ENCODE measurements around the gene OSBPL10.

The OSBPL10 gene

GRCh38 chr3:31636694-31637442, 344.2 kb downstream of the OSBPL10 start:
- no peaks in the 10 kb centered on the region for H3K4me1 ChIP-seq (ENCODE audit: control insufficient read depth, insufficient read depth, low read length)
- H3K9ac ChIP-seq (ENCODE audit: low read length in 2 of 2), result no peak overlapping the region
- H3K4me3 ChIP-seq (ENCODE audit: low read length in 2 of 2), result no peak overlapping the region
- no peaks in the 10 kb centered on the region for H3K9me3 ChIP-seq (ENCODE audit: control insufficient read depth in 2 of 2, low read length in 2 of 2)
- no peak overlapping the region for H3K27ac ChIP-seq (ENCODE audit: low read length)
- H3K27me3 ChIP-seq (ENCODE audit: control insufficient read depth in 1 of 2, insufficient read depth in 2 of 2, low read length in 2 of 2), result no peaks in the 10 kb centered on the region
- H3K36me3 ChIP-seq (ENCODE audit: control insufficient read depth in 2 of 2, insufficient read depth in 2 of 2, low read length in 2 of 2), result peaks cover 0 to 3% of the 10 kb centered on the region in 2 donors

DNA sequence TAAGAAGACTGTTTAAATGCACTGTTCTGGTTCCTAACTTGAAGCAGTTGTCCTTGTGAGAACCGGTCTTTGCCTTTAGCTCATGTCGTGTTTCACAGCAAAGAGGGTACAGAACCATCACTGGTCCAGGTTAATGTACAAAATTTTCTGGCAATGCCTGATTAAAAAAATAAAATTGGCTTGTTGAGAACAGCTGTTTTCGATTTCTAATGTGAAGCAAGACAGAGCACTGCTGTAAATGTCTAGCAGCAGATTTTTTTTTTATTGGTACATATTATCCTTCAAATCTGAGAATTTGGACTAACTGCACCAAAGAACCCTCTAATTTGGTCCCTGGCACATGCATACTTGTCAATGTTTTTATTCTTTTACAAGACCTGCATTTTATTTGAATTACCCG, 345.0 kb downstream of the OSBPL10 start:
- no peak overlapping the region for H3K9ac ChIP-seq (ENCODE audit: low read length in 2 of 2)
- H3K27ac ChIP-seq (ENCODE audit: low read length), result no peak overlapping the region
- peaks cover 0 to 10% of the 10 kb centered on the region in 2 donors for H3K36me3 ChIP-seq (ENCODE audit: control insufficient read depth in 2 of 2, insufficient read depth in 2 of 2, low read length in 2 of 2)
- H3K27me3 ChIP-seq (ENCODE audit: control insufficient read depth in 1 of 2, insufficient read depth in 2 of 2, low read length in 2 of 2), result no peaks in the 10 kb centered on the region
- H3K4me3 ChIP-seq (ENCODE audit: low read length in 2 of 2), result no peak overlapping the region
- H3K4me1 ChIP-seq (ENCODE audit: control insufficient read depth, insufficient read depth, low read length), result no peaks in the 10 kb centered on the region
- H3K9me3 ChIP-seq (ENCODE audit: control insufficient read depth in 2 of 2, low read length in 2 of 2), result no peaks in the 10 kb centered on the region

- Histone ChIP-seq H3K4me3 (ENCODE audit: low read length in 2 of 2) (no peak overlapping the region), H3K27me3 (ENCODE audit: control insufficient read depth in 1 of 2, insufficient read depth in 2 of 2, low read length in 2 of 2) (no peaks in the 10 kb centered on the region), H3K36me3 (ENCODE audit: control insufficient read depth in 2 of 2, insufficient read depth in 2 of 2, low read length in 2 of 2) (peaks cover 0 to 10% of the 10 kb centered on the region in 2 donors), H3K9me3 (ENCODE audit: control insufficient read depth in 2 of 2, low read length in 2 of 2) (no peaks in the 10 kb centered on the region), H3K9ac (ENCODE audit: low read length in 2 of 2) (no peak overlapping the region), H3K27ac (ENCODE audit: low read length) (no peak overlapping the region), H3K4me1 (ENCODE audit: control insufficient read depth, insufficient read depth, low read length) (no peaks in the 10 kb centered on the region)
Observed at GRCh38 chr3:31635545-31635944, 345.5 kb downstream of the OSBPL10 start.

GRCh38 chr3:31634476-31634875, 346.6 kb downstream of the OSBPL10 start:
- Histone ChIP-seq H3K36me3 (ENCODE audit: control insufficient read depth in 2 of 2, insufficient read depth in 2 of 2, low read length in 2 of 2) (peaks cover 0 to 14% of the 10 kb centered on the region in 2 donors), H3K4me1 (ENCODE audit: control insufficient read depth, insufficient read depth, low read length) (no peaks in the 10 kb centered on the region), H3K27me3 (ENCODE audit: control insufficient read depth in 1 of 2, insufficient read depth in 2 of 2, low read length in 2 of 2) (no peaks in the 10 kb centered on the region), H3K9me3 (ENCODE audit: control insufficient read depth in 2 of 2, low read length in 2 of 2) (no peaks in the 10 kb centered on the region), H3K9ac (ENCODE audit: low read length in 2 of 2) (no peak overlapping the region), H3K4me3 (ENCODE audit: low read length in 2 of 2) (no peak overlapping the region), H3K27ac (ENCODE audit: low read length) (no peak overlapping the region)

GRCh38 chr3:31629054-31629453, 352.0 kb downstream of the OSBPL10 start:
- Histone ChIP-seq H3K27ac (ENCODE audit: low read length) (no peak overlapping the region), H3K27me3 (ENCODE audit: control insufficient read depth in 1 of 2, insufficient read depth in 2 of 2, low read length in 2 of 2) (no peaks in the 10 kb centered on the region), H3K9ac (ENCODE audit: low read length in 2 of 2) (no peak overlapping the region), H3K4me1 (ENCODE audit: control insufficient read depth, insufficient read depth, low read length) (no peaks in the 10 kb centered on the region), H3K4me3 (ENCODE audit: low read length in 2 of 2) (no peak overlapping the region), H3K9me3 (ENCODE audit: control insufficient read depth in 2 of 2, low read length in 2 of 2) (no peaks in the 10 kb centered on the region), H3K36me3 (ENCODE audit: control insufficient read depth in 2 of 2, insufficient read depth in 2 of 2, low read length in 2 of 2) (peaks cover 2 to 30% of the 10 kb centered on the region in 2 donors)

GRCh38 chr3:31625358-31625757, 355.7 kb downstream of the OSBPL10 start:
- Histone ChIP-seq H3K4me1 (ENCODE audit: control insufficient read depth, insufficient read depth, low read length) (no peaks in the 10 kb centered on the region), H3K27ac (ENCODE audit: low read length) (no peak overlapping the region), H3K27me3 (ENCODE audit: control insufficient read depth in 1 of 2, insufficient read depth in 2 of 2, low read length in 2 of 2) (no peaks in the 10 kb centered on the region), H3K4me3 (ENCODE audit: low read length in 2 of 2) (no peak overlapping the region), H3K9me3 (ENCODE audit: control insufficient read depth in 2 of 2, low read length in 2 of 2) (no peaks in the 10 kb centered on the region), H3K36me3 (ENCODE audit: control insufficient read depth in 2 of 2, insufficient read depth in 2 of 2, low read length in 2 of 2) (peaks cover 2 to 21% of the 10 kb centered on the region in 2 donors), H3K9ac (ENCODE audit: low read length in 2 of 2) (no peak overlapping the region)

- Histone ChIP-seq H3K27me3 (ENCODE audit: control insufficient read depth in 1 of 2, insufficient read depth in 2 of 2, low read length in 2 of 2) (no peaks in the 10 kb centered on the region), H3K9me3 (ENCODE audit: control insufficient read depth in 2 of 2, low read length in 2 of 2) (no peaks in the 10 kb centered on the region), H3K27ac (ENCODE audit: low read length) (no peak overlapping the region), H3K4me1 (ENCODE audit: control insufficient read depth, insufficient read depth, low read length) (no peaks in the 10 kb centered on the region), H3K4me3 (ENCODE audit: low read length in 2 of 2) (no peak overlapping the region), H3K36me3 (ENCODE audit: control insufficient read depth in 2 of 2, insufficient read depth in 2 of 2, low read length in 2 of 2) (peaks cover 2 to 19% of the 10 kb centered on the region in 2 donors), H3K9ac (ENCODE audit: low read length in 2 of 2) (no peak overlapping the region)
Observed at GRCh38 chr3:31624083-31624709, 356.9 kb downstream of the OSBPL10 start.

GRCh38 chr3:31622636-31623288, 358.3 kb downstream of the OSBPL10 start:
- Histone ChIP-seq H3K36me3 (ENCODE audit: control insufficient read depth in 2 of 2, insufficient read depth in 2 of 2, low read length in 2 of 2) (peaks cover 2 to 21% of the 10 kb centered on the region in 2 donors), H3K4me3 (ENCODE audit: low read length in 2 of 2) (no peak overlapping the region), H3K9ac (ENCODE audit: low read length in 2 of 2) (no peak overlapping the region), H3K9me3 (ENCODE audit: control insufficient read depth in 2 of 2, low read length in 2 of 2) (no peaks in the 10 kb centered on the region), H3K4me1 (ENCODE audit: control insufficient read depth, insufficient read depth, low read length) (no peaks in the 10 kb centered on the region), H3K27me3 (ENCODE audit: control insufficient read depth in 1 of 2, insufficient read depth in 2 of 2, low read length in 2 of 2) (no peaks in the 10 kb centered on the region), H3K27ac (ENCODE audit: low read length) (no peak overlapping the region)

DNA sequence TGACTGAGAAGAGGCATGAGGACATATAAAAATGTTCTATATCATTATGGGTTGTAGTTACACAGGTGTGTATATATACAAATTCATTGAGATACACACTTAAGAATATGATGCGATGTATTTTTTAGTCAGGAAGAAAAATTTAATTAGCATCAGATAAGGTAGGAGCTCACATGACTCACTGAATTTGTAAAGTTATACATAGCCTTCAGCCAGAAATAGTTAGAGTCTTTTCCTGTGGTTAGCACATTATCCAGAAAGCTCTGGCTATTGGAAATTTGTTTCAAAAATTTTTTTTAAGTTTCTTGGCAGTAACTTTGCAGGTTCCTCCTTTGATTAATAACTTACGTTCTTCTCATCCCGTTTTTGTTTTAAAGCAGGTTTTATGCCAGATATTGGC, 359.7 kb downstream of the OSBPL10 start:
- Histone ChIP-seq H3K27ac (ENCODE audit: low read length) (no peak overlapping the region), H3K4me3 (ENCODE audit: low read length in 2 of 2) (no peak overlapping the region), H3K36me3 (ENCODE audit: control insufficient read depth in 2 of 2, insufficient read depth in 2 of 2, low read length in 2 of 2) (peaks cover 0 to 14% of the 10 kb centered on the region in 2 donors), H3K27me3 (ENCODE audit: control insufficient read depth in 1 of 2, insufficient read depth in 2 of 2, low read length in 2 of 2) (no peaks in the 10 kb centered on the region), H3K4me1 (ENCODE audit: control insufficient read depth, insufficient read depth, low read length) (no peaks in the 10 kb centered on the region), H3K9me3 (ENCODE audit: control insufficient read depth in 2 of 2, low read length in 2 of 2) (no peaks in the 10 kb centered on the region), H3K9ac (ENCODE audit: low read length in 2 of 2) (no peak overlapping the region)

GRCh38 chr3:31620656-31621055, 360.4 kb downstream of the OSBPL10 start:
- Histone ChIP-seq H3K9me3 (ENCODE audit: control insufficient read depth in 2 of 2, low read length in 2 of 2) (no peaks in the 10 kb centered on the region), H3K36me3 (ENCODE audit: control insufficient read depth in 2 of 2, insufficient read depth in 2 of 2, low read length in 2 of 2) (peaks cover 0 to 12% of the 10 kb centered on the region in 2 donors), H3K9ac (ENCODE audit: low read length in 2 of 2) (no peak overlapping the region), H3K27me3 (ENCODE audit: control insufficient read depth in 1 of 2, insufficient read depth in 2 of 2, low read length in 2 of 2) (no peaks in the 10 kb centered on the region), H3K4me1 (ENCODE audit: control insufficient read depth, insufficient read depth, low read length) (no peaks in the 10 kb centered on the region), H3K27ac (ENCODE audit: low read length) (no peak overlapping the region), H3K4me3 (ENCODE audit: low read length in 2 of 2) (no peak overlapping the region)
